ENCODE measurements around the gene TRIM26.
"Not testable (repeated sequence)": the region's sequence is repeated elsewhere in the genome, so short reads cannot be mapped to it uniquely, and the experiment has no call there.

TRIM26 gene

GRCh38 chr6:30169658-30170614, 43.3 kb downstream of the TRIM26 start:
- DNase-seq, result no peak

- no peak for DNase-seq
Measured at GRCh38 chr6:30168741-30169140, 44.5 kb downstream of the TRIM26 start.

GRCh38 chr6:30167101-30167500, 46.1 kb downstream of the TRIM26 start:
- no peak for DNase-seq

- not testable (repeated sequence) for DNase-seq
Measured at GRCh38 chr6:30165238-30165637, 48.0 kb downstream of the TRIM26 start.

- no peak for DNase-seq
Measured at GRCh38 chr6:30164714-30165113, 48.5 kb downstream of the TRIM26 start.

- DNase-seq, result no peak
Measured at GRCh38 chr6:30163918-30164654, 49.1 kb downstream of the TRIM26 start.

- peak; percentile 37 to 51 for DNase-seq
Measured at GRCh38 chr6:30163090-30163917, 49.9 kb downstream of the TRIM26 start, which contains the start of gene TRIM15. Gene TRIM15, plus strand, starts transcription at chr6:30163546. Its CDS starts 139 bp downstream, at chr6:30163685.

GRCh38 chr6:30162265-30163089, 50.7 kb downstream of the TRIM26 start:
- DNase-seq, result no peak

- DNase-seq, result no peak
Measured at GRCh38 chr6:30160785-30161531, 52.2 kb downstream of the TRIM26 start, which contains the start of gene TRIM10. Gene TRIM10, minus strand, starts transcription at chr6:30161211. Its CDS starts 353 bp downstream, at chr6:30160858.

GRCh38 chr6:30160008-30160784, 53.0 kb downstream of the TRIM26 start:
- DNase-seq, result no peak

GRCh38 chr6:30158475-30159040, 54.6 kb downstream of the TRIM26 start:
- no peak for DNase-seq

GRCh38 chr6:30157999-30158398, 55.2 kb downstream of the TRIM26 start:
- no peak for DNase-seq

- DNase-seq, result no peak
Measured at GRCh38 chr6:30157581-30157980, 55.6 kb downstream of the TRIM26 start.

- DNase-seq, result no peak
Measured at GRCh38 chr6:30156774-30157173, 56.4 kb downstream of the TRIM26 start.

GRCh38 chr6:30156262-30156599, 57.0 kb downstream of the TRIM26 start:
- no peak for DNase-seq

- no peak for DNase-seq
Measured at GRCh38 chr6:30155520-30156261, 57.5 kb downstream of the TRIM26 start.

- DNase-seq, result no peak
Measured at GRCh38 chr6:30154709-30155519, 58.3 kb downstream of the TRIM26 start.

GRCh38 chr6:30154061-30154460, 59.1 kb downstream of the TRIM26 start:
- no peak for DNase-seq

Data from stimulated activated CD4-positive, alpha-beta T cell treated with anti-CD3 and anti-CD28 coated beads, Interleukin-4, amount 100 ng/mL, for 4 hours (primary cell).